GM18499 (cell line): ENCODE data around the gene NBPF3.
"Not testable (repeated sequence)": the region's sequence is repeated elsewhere in the genome, so short reads cannot be mapped to it uniquely, and the experiment has no call there.

Experiments
- ATAC-seq: cut with Tn5 transposase; IDR thresholded peaks from one replicate; pipeline ENCODE4 v1.9.1; 2021; ENCODE audit warnings: moderate number of reproducible peaks; ENCODE audit not compliant: insufficient read depth, unreplicated experiment

Gene NBPF3

GRCh38 chr1:21517161-21517589 lies 77.2 kb downstream of the NBPF3 start:
- ATAC-seq = no peak

GRCh38 chr1:21517660-21518480 lies 77.9 kb downstream of the NBPF3 start:
- ATAC-seq = no peak

- ATAC-seq = no peak
Observed at GRCh38 chr1:21518774-21519455, 79.0 kb downstream of the NBPF3 start.

GRCh38 chr1:21519486-21520070 lies 79.6 kb downstream of the NBPF3 start:
- not testable (repeated sequence) for ATAC-seq

- no peak for ATAC-seq
Observed at GRCh38 chr1:21520899-21521716, 81.2 kb downstream of the NBPF3 start.

- no peak for ATAC-seq
Observed at GRCh38 chr1:21521717-21522060, 81.8 kb downstream of the NBPF3 start.

- ATAC-seq = no peak
Observed at GRCh38 chr1:21522525-21523038, 82.6 kb downstream of the NBPF3 start.

GRCh38 chr1:21523297-21523813 lies 83.4 kb downstream of the NBPF3 start:
- no peak for ATAC-seq

- ATAC-seq = no peak
Observed at GRCh38 chr1:21524220-21524619, 84.3 kb downstream of the NBPF3 start.

GRCh38 chr1:21524686-21525339 lies 84.9 kb downstream of the NBPF3 start:
- no peak for ATAC-seq

- ATAC-seq = no peak
Observed at GRCh38 chr1:21525340-21525717, 85.4 kb downstream of the NBPF3 start.

GRCh38 chr1:21526441-21526840 lies 86.5 kb downstream of the NBPF3 start:
- no peak for ATAC-seq

- no peak for ATAC-seq
Observed at GRCh38 chr1:21530368-21531016, 90.6 kb downstream of the NBPF3 start.

GRCh38 chr1:21531241-21531640 lies 91.3 kb downstream of the NBPF3 start:
- ATAC-seq = no peak

- ATAC-seq = no peak
Observed at GRCh38 chr1:21532496-21532895, 92.6 kb downstream of the NBPF3 start.

- ATAC-seq = no peak
Observed at GRCh38 chr1:21532992-21533534, 93.1 kb downstream of the NBPF3 start.

- ATAC-seq = no peak
Observed at GRCh38 chr1:21534146-21534545, 94.2 kb downstream of the NBPF3 start.
